SU-DHL-6 (cell line): Measurements from ENCODE around the gene PRKD2.

Source experiments
- H2AFZ ChIP-seq: fragments of 200-600 bp; sonication (generic); 2 replicates; pipeline ENCODE4 v1.6.1; 2014; ENCODE audit warnings: low read depth, mild to moderate bottlenecking, moderate library complexity, mixed read lengths, antibody characterized with exemption, low read length; ENCODE audit not compliant: severe bottlenecking
- H3F3A ChIP-seq: fragments of 200-600 bp; shearing (Covaris generic); 2 replicates; pipeline ENCODE4 v1.6.0; 2016; ENCODE audit warnings: antibody characterized with exemption, mild to moderate bottlenecking; ENCODE audit not compliant: insufficient read depth
- H3K27ac ChIP-seq: fragments of 200-600 bp; sonication (generic); 2 replicates; pipeline ENCODE4 v1.5.1; 2016; ENCODE audit warnings: low read depth, mild to moderate bottlenecking, low read length, moderate library complexity, mixed read lengths
- H3K27me3 ChIP-seq: fragments of 200-600 bp; sonication (generic), shearing (Covaris generic); 2 replicates; pipeline ENCODE4 v1.6.0; 2014; ENCODE audit warnings: mild to moderate bottlenecking, low read length
- H3K36me3 ChIP-seq: fragments of 200-600 bp; sonication (generic); 2 replicates; pipeline ENCODE4 v1.6.1; 2014; ENCODE audit warnings: mild to moderate bottlenecking, low read length, mixed read lengths
- H3K4me2 ChIP-seq: fragments of 300-600, 200-600 bp; shearing (Covaris generic), sonication (generic); 2 replicates; pipeline ENCODE4 v1.6.0; 2014; ENCODE audit warnings: low read length, low read depth, mild to moderate bottlenecking; ENCODE audit not compliant: poor library complexity, severe bottlenecking
- H3K4me3 ChIP-seq: fragments of 200-600 bp; sonication (generic); 2 replicates; pipeline ENCODE4 v1.5.1; 2014; ENCODE audit warnings: antibody characterized with exemption, low read length, mild to moderate bottlenecking, mixed read lengths; ENCODE audit not compliant: insufficient read depth, poor library complexity, severe bottlenecking
- H3K79me2 ChIP-seq: fragments of 200-600 bp; sonication (generic); 2 replicates; pipeline ENCODE4 v1.6.1; 2014; ENCODE audit warnings: mild to moderate bottlenecking, low read length, moderate library complexity; ENCODE audit not compliant: insufficient read depth
- H3K9ac ChIP-seq: fragments of 200-600 bp; sonication (generic); 2 replicates; pipeline ENCODE4 v1.7.0; 2014; ENCODE audit warnings: mild to moderate bottlenecking, low read length
- H3K9me2 ChIP-seq: fragments of 200-600 bp; sonication (generic); replicated peaks from 2 replicates; pipeline ENCODE4 v1.6.1; 2014; ENCODE audit warnings: low read length; ENCODE audit not compliant: insufficient read depth
- H3K9me3 ChIP-seq: fragments of 200-600 bp; sonication (generic); 2 replicates; pipeline ENCODE4 v1.6.1; 2014; ENCODE audit warnings: low read length, mixed read lengths; ENCODE audit not compliant: insufficient read depth
- H4K20me1 ChIP-seq: fragments of 200-600 bp; sonication (generic); 2 replicates; pipeline ENCODE4 v1.6.1; 2014; ENCODE audit warnings: low read depth, mild to moderate bottlenecking, antibody characterized with exemption, low read length, moderate library complexity, mixed read lengths
- EZH2phosphoT487 ChIP-seq: fragments of 200-600 bp; sonication (generic), shearing (Covaris generic); conservative IDR thresholded peaks from 2 replicates; pipeline ENCODE4 v1.6.1; 2018; ENCODE audit warnings: mild to moderate bottlenecking, antibody characterized with exemption, low read length, moderate library complexity, mixed read lengths
- TF ChIP-seq, protein P1 (sequence below): fragments of 200-600 bp; sonication (generic); IDR thresholded peaks from one replicate; pipeline ENCODE4 v1.5.1; 2017; ENCODE audit warnings: antibody characterized with exemption, mild to moderate bottlenecking, low read length, moderate library complexity; ENCODE audit not compliant: insufficient read depth, poor library complexity, severe bottlenecking

The PRKD2 gene

DNA sequence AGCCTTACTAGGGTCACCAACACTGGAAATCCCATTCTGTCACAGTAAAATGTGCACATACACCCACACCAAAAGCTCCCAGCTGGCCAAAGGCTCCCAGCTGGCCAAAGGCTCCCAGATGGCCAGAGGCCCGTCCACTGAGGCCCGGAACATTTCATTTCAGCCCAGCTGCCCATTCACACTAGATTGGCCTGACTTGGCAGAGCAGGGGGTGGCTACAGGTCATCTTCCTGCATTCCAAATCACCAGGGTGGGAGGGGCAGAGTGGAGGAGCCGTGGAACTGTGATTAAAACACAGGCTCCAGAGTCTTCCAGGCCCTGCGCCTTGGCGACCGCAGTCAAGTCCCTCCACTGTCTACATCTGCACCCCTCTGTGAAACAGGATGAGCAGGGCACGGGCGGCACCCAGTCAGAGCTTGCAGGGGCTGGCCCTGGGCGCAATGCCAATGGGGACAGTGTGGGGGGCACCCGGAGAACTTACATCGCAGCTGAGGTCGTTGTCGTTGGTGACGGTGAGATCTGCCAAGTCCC lies 10.1 kb upstream of the PRKD2 start:
- no peak overlapping the region for H3K9ac ChIP-seq
- H3K36me3 ChIP-seq, result no peaks in the 10 kb centered on the region
- no peaks in the 10 kb centered on the region; the same call in 1 of the 2 replicates for H3K79me2 ChIP-seq
- no peaks in the 10 kb centered on the region for H3F3A ChIP-seq
- H3K27ac ChIP-seq, result no peak overlapping the region
- no peak overlapping the region for H2AFZ ChIP-seq
- TF ChIP-seq, protein P1, sequence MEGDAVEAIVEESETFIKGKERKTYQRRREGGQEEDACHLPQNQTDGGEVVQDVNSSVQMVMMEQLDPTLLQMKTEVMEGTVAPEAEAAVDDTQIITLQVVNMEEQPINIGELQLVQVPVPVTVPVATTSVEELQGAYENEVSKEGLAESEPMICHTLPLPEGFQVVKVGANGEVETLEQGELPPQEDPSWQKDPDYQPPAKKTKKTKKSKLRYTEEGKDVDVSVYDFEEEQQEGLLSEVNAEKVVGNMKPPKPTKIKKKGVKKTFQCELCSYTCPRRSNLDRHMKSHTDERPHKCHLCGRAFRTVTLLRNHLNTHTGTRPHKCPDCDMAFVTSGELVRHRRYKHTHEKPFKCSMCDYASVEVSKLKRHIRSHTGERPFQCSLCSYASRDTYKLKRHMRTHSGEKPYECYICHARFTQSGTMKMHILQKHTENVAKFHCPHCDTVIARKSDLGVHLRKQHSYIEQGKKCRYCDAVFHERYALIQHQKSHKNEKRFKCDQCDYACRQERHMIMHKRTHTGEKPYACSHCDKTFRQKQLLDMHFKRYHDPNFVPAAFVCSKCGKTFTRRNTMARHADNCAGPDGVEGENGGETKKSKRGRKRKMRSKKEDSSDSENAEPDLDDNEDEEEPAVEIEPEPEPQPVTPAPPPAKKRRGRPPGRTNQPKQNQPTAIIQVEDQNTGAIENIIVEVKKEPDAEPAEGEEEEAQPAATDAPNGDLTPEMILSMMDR, result no peak
- TF ChIP-seq EZH2phosphoT487, result no peak
- no peaks in the 10 kb centered on the region for H4K20me1 ChIP-seq
- no peak overlapping the region for H3K4me3 ChIP-seq
- no peaks in the 10 kb centered on the region for H3K9me2 ChIP-seq
- H3K4me2 ChIP-seq, result no peak overlapping the region
- H3K9me3 ChIP-seq, result no peaks in the 10 kb centered on the region
- no peaks in the 10 kb centered on the region for H3K27me3 ChIP-seq

DNA sequence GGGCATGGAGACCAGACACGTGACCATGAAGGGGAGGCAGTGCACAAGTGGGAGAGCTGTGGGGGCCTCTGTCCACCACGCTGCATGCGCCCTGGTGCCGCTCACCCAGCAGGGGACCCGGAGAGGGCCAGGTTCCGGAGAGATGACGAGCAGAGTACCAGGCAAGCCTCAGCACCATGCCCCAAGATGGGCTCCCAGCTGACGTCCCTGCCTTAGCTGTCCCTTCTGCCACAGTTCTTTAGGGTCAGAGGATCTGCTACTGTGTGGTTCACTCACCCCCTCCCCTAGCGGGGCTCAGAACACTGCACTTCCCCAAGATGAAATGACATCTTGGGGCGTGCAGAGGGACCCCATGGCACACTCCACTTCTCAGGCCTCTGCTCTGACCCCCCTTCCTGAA lies 9.6 kb upstream of the PRKD2 start:
- Histone ChIP-seq H3K9me3 (no peaks in the 10 kb centered on the region), H3K36me3 (no peaks in the 10 kb centered on the region), H3K27ac (no peak overlapping the region), H4K20me1 (no peaks in the 10 kb centered on the region), H3K9ac (no peak overlapping the region), H3K27me3 (no peaks in the 10 kb centered on the region), H3K9me2 (no peaks in the 10 kb centered on the region), H3K4me3 (no peak overlapping the region), H3F3A (no peaks in the 10 kb centered on the region), H3K4me2 (no peak overlapping the region), H2AFZ (no peak overlapping the region), H3K79me2 (no peaks in the 10 kb centered on the region; the same call in 1 of the 2 replicates)
- no peak for TF ChIP-seq EZH2phosphoT487
- TF ChIP-seq, protein P1, result no peak

DNA sequence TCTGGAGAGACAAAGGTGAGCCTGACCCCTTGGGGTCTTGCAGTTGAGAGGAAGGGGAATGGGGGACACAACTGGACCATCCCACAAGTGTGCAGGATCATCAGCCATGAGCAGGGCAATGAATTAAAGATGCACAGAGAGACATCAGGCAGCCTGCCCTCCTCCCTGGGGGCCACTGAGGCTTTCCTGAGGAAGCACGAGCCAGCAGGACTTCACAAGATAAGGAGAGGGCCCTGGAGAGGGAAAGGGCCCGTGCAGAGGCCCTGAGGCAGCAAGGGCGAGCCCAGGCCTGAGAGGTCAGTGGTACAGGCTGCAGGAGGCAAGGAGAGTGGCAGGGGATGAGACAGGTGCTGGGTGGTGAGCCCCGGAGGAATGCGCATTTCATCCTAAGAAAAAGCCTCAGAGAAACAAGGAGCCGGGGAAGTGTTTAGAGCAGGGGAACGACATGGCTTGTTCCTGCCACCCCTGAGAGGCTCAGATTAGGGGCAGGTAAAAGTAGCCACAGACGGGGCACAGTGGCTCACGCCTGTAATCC lies 9.0 kb upstream of the PRKD2 start:
- no peaks in the 10 kb centered on the region for H3K27me3 ChIP-seq
- H2AFZ ChIP-seq, result no peak overlapping the region
- no peak overlapping the region for H3K9ac ChIP-seq
- H4K20me1 ChIP-seq, result no peaks in the 10 kb centered on the region
- no peaks in the 10 kb centered on the region for H3F3A ChIP-seq
- no peaks in the 10 kb centered on the region; the same call in 1 of the 2 replicates for H3K79me2 ChIP-seq
- TF ChIP-seq EZH2phosphoT487, result no peak
- TF ChIP-seq, protein P1, result no peak
- no peaks in the 10 kb centered on the region for H3K9me2 ChIP-seq
- H3K4me2 ChIP-seq, result no peak overlapping the region
- no peak overlapping the region for H3K27ac ChIP-seq
- H3K4me3 ChIP-seq, result no peak overlapping the region
- no peaks in the 10 kb centered on the region for H3K9me3 ChIP-seq
- H3K36me3 ChIP-seq, result no peaks in the 10 kb centered on the region
